GM13977 (cell line): Measurements from ENCODE around the gene DRC7.

Experiments used
- DNase-seq: peaks from one replicate; pipeline ENCODE4 v3.0.0; 2012; ENCODE audit warnings: low spot score
- CTCF ChIP-seq: IDR thresholded peaks from 2 replicates; pipeline ENCODE4 v1.5.1; 2012; ENCODE audit warnings: mild to moderate bottlenecking, control low read depth; ENCODE audit not compliant: insufficient read depth; ENCODE audit errors: extremely low read depth, missing control alignments
- in situ Hi-C: fragments of 300-500 bp; cut with MboI; formaldehyde crosslinking; loops from one replicate; pipeline ENCODE4 v1.12.0; 2022; ENCODE audit warnings: low sequenced_read_pairs, low pct_unique_long_range_greater_than_20kb, mixed read lengths, inconsistent platforms; ENCODE audit not compliant: unreplicated experiment

DRC7 gene

GRCh38 chr16:57679016-57679415 is 15.6 kb upstream of the DRC7 start:
- in situ Hi-C loops = no loop called here
- DNase-seq = no peak
- TF ChIP-seq CTCF = no peak

- TF ChIP-seq CTCF = no peak
- no peak for DNase-seq
- in situ Hi-C loops = no loop called here
These were observed 14.7 kb upstream of the DRC7 start for GRCh38 chr16:57679767-57680482.

GRCh38 chr16:57680842-57681375 is 13.7 kb upstream of the DRC7 start:
- DNase-seq = no peak
- TF ChIP-seq CTCF = no peak
- in situ Hi-C loops = no loop called here

- DNase-seq = no peak
- TF ChIP-seq CTCF = no peak
These were observed 12.5 kb upstream of the DRC7 start for GRCh38 chr16:57681950-57682728.

GRCh38 chr16:57682809-57683635 is 11.6 kb upstream of the DRC7 start:
- TF ChIP-seq CTCF = no peak
- in situ Hi-C loops = no loop called here
- no peak for DNase-seq

More at GRCh38 chr16:57681950-57682728, 12.5 kb upstream of the DRC7 start:
- in situ Hi-C loops = no loop called here
